DOHH2 (cell line): ENCODE data around the gene CNTNAP5.

ENCODE experiments used
- H3F3A ChIP-seq: fragments of 200-600 bp; sonication (generic), shearing (Covaris generic); 2 replicates; pipeline ENCODE4 v1.6.0; 2016; ENCODE audit warnings: antibody characterized with exemption, mild to moderate bottlenecking; ENCODE audit not compliant: control insufficient read depth, insufficient read depth
- H3K27ac ChIP-seq: fragments of 200-600 bp; sonication (generic); 2 replicates; pipeline ENCODE4 v1.5.1; 2014; ENCODE audit warnings: low read depth, mild to moderate bottlenecking, low read length, moderate library complexity
- H3K27me3 ChIP-seq: fragments of 200-600 bp; sonication (generic); 2 replicates; pipeline ENCODE4 v1.6.1; 2014; ENCODE audit warnings: mild to moderate bottlenecking, low read length, mixed read lengths; ENCODE audit not compliant: control insufficient read depth
- H3K36me3 ChIP-seq: fragments of 200-600 bp; sonication (generic); 2 replicates; pipeline ENCODE4 v1.6.1; 2014; ENCODE audit warnings: mild to moderate bottlenecking, low read length, moderate library complexity, mixed read lengths; ENCODE audit not compliant: control insufficient read depth
- H3K4me1 ChIP-seq: fragments of 200-600 bp; sonication (generic); 2 replicates; pipeline ENCODE4 v1.6.1; 2014; ENCODE audit warnings: mild to moderate bottlenecking, low read length, mixed read lengths; ENCODE audit not compliant: control insufficient read depth
- H3K4me2 ChIP-seq: fragments of 200-600 bp; sonication (generic); 2 replicates; pipeline ENCODE4 v1.6.0; 2014; ENCODE audit warnings: mild to moderate bottlenecking, low read length, moderate library complexity
- H3K4me3 ChIP-seq: fragments of 200-600 bp; sonication (generic); 2 replicates; pipeline ENCODE4 v1.5.1; 2014; ENCODE audit warnings: mild to moderate bottlenecking, low read length, mixed read lengths
- H3K79me2 ChIP-seq: fragments of 200-600 bp; sonication (generic); 2 replicates; pipeline ENCODE4 v1.6.1; 2014; ENCODE audit warnings: mild to moderate bottlenecking, low read length, mixed read lengths; ENCODE audit not compliant: control insufficient read depth
- H3K9me2 ChIP-seq: fragments of 200-600 bp; sonication (generic); replicated peaks from 2 replicates; pipeline ENCODE4 v1.6.1; 2014; ENCODE audit warnings: mild to moderate bottlenecking, low read length, mixed read lengths; ENCODE audit not compliant: control insufficient read depth
- H3K9me3 ChIP-seq: fragments of 200-600 bp; sonication (generic); 2 replicates; pipeline ENCODE4 v1.6.1; 2014; ENCODE audit warnings: antibody characterized with exemption, low read length, mixed read lengths; ENCODE audit not compliant: control insufficient read depth, insufficient read depth
- H4K20me1 ChIP-seq: fragments of 200-600 bp; sonication (generic); 2 replicates; pipeline ENCODE4 v1.6.0; 2014; ENCODE audit warnings: low read depth, mild to moderate bottlenecking, antibody characterized with exemption, low read length, moderate library complexity; ENCODE audit not compliant: control insufficient read depth, insufficient read depth
- EZH2phosphoT487 ChIP-seq: fragments of 200-600 bp; sonication (generic); IDR thresholded peaks from 2 replicates; pipeline ENCODE4 v1.6.1; 2017; ENCODE audit warnings: borderline replicate concordance, mild to moderate bottlenecking, antibody characterized with exemption, low read length, moderate library complexity, mixed read lengths
- TF ChIP-seq, protein P1 (sequence below): fragments of 200-600 bp; sonication (generic); IDR thresholded peaks from one replicate; pipeline ENCODE4 v1.5.1; 2014; ENCODE audit warnings: antibody characterized with exemption, mild to moderate bottlenecking, low read depth, low read length; ENCODE audit not compliant: poor library complexity, severe bottlenecking

CNTNAP5 gene

DNA sequence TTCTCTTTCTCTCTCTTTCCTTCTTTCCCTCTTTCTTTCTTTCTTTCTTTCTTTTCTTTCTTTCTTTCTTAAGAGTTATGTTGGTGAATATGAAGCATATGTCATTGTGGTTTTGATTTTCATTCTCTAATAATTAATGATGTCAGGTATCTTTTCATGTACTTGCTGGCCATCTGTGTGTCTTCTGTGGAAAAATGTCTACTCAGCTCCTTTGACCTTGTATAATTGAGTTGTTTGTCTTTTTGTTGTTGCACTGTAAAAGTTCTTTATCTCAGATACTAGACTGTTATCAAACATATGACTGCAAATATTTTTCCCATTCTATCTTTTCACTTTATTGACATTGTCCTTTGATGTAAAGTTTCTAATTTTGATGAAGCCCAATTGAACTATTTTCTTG, 645.1 kb downstream of the CNTNAP5 start:
- H3K9me3 ChIP-seq = no peaks in the 10 kb centered on the region
- H3F3A ChIP-seq = no peaks in the 10 kb centered on the region
- H3K79me2 ChIP-seq = no peaks in the 10 kb centered on the region
- H3K4me1 ChIP-seq = no peaks in the 10 kb centered on the region
- H3K4me2 ChIP-seq = no peak overlapping the region
- H3K9me2 ChIP-seq = no peaks in the 10 kb centered on the region
- H3K36me3 ChIP-seq = no peaks in the 10 kb centered on the region
- no peak overlapping the region for H3K4me3 ChIP-seq
- TF ChIP-seq EZH2phosphoT487 = no peak
- TF ChIP-seq, protein P1, sequence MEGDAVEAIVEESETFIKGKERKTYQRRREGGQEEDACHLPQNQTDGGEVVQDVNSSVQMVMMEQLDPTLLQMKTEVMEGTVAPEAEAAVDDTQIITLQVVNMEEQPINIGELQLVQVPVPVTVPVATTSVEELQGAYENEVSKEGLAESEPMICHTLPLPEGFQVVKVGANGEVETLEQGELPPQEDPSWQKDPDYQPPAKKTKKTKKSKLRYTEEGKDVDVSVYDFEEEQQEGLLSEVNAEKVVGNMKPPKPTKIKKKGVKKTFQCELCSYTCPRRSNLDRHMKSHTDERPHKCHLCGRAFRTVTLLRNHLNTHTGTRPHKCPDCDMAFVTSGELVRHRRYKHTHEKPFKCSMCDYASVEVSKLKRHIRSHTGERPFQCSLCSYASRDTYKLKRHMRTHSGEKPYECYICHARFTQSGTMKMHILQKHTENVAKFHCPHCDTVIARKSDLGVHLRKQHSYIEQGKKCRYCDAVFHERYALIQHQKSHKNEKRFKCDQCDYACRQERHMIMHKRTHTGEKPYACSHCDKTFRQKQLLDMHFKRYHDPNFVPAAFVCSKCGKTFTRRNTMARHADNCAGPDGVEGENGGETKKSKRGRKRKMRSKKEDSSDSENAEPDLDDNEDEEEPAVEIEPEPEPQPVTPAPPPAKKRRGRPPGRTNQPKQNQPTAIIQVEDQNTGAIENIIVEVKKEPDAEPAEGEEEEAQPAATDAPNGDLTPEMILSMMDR = no peak
- no peaks in the 10 kb centered on the region for H3K27me3 ChIP-seq
- no peaks in the 10 kb centered on the region for H4K20me1 ChIP-seq
- H3K27ac ChIP-seq = no peak overlapping the region

DNA sequence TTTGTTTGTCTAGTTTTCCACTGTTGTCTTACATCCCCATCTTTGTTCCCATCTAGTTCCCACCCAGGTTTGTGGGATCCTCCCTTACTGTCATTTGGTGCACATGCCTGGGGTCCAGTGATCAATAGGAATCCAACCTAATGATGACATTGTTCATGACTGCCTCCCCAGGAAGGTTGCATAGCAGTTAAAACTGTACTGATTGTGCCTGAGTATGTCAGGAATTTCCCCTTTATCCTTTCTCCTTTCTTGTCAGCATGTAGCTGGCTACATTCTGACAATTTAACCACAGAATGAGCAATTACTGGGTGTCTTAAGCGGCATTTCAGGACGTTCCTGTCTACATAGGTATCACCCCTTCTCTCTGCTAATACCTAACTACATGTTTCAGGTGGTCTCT, 653.0 kb downstream of the CNTNAP5 start:
- Histone ChIP-seq H3K27me3 (no peaks in the 10 kb centered on the region), H3K4me1 (no peaks in the 10 kb centered on the region), H4K20me1 (no peaks in the 10 kb centered on the region), H3K9me3 (no peaks in the 10 kb centered on the region), H3K79me2 (no peaks in the 10 kb centered on the region), H3K4me2 (no peak overlapping the region), H3K27ac (no peak overlapping the region), H3F3A (no peaks in the 10 kb centered on the region), H3K4me3 (no peak overlapping the region), H3K9me2 (no peaks in the 10 kb centered on the region), H3K36me3 (no peaks in the 10 kb centered on the region)
- TF ChIP-seq EZH2phosphoT487 = no peak
- TF ChIP-seq, protein P1 = no peak

DNA sequence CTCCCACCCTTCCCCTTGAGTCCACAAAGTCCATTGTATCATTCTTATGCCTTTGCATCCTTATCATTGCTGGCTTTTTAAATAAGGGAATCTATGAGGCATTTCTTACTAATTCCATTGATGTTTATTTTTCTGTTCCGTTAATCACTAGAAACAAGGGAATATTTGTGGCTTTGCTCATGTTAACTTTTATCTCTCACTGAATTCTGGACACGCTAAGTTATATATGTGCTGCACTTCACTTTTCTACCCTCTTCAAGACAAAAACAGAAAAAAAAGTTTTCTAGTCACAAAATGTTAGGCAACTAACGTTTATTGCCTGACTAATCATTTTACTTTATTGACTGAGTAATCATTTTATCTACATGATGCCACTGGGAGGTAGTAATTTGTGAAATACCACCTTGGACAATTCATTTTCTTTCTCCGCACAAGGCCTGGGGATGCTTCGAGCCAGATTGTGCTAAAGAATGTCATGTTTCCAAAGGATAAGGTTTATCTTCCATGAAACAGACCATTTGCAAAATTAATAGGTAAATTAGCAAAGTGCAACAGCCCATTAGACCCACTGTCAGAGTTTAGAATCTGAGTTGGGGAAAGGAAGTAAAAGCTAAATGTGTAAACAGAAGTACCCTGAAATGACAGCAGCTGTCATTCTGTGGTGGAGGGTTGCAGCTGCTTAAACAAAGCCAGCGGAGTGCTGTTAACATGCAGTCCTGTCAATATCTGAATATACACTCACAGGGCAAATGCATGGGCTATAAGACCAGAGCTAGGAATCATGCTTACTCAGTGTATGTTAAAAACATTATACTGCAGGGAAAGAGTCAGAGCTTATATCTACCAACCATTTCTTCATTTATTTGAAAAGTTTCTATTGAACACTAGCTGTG, 658.7 kb downstream of the CNTNAP5 start:
- H3K9me3 ChIP-seq = no peaks in the 10 kb centered on the region
- no peaks in the 10 kb centered on the region for H3K4me1 ChIP-seq
- no peaks in the 10 kb centered on the region for H4K20me1 ChIP-seq
- no peaks in the 10 kb centered on the region for H3K79me2 ChIP-seq
- no peak overlapping the region for H3K27ac ChIP-seq
- H3K36me3 ChIP-seq = no peaks in the 10 kb centered on the region
- no peaks in the 10 kb centered on the region for H3F3A ChIP-seq
- no peaks in the 10 kb centered on the region for H3K27me3 ChIP-seq
- TF ChIP-seq, protein P1 = no peak
- no peak for TF ChIP-seq EZH2phosphoT487
- no peak overlapping the region for H3K4me2 ChIP-seq
- H3K4me3 ChIP-seq = no peak overlapping the region
- H3K9me2 ChIP-seq = no peaks in the 10 kb centered on the region
